Measurements from ENCODE around the gene PARVA. TPM values are rescaled to one million over a fixed set of nuclear protein-coding genes. Genes with fewer than 3 reads are reported as not detected.

Gene PARVA
- total and polyA plus RNA-seq, 2 of the 8 experiments (the other 6 are each of a cell fraction or from before 2014, with no cell fraction given), result 3.1 to 13.5 TPM

GRCh38 chr11:12472401-12473005 is 95.1 kb downstream of the PARVA start (continued):
- TF ChIP-seq, protein P1, sequence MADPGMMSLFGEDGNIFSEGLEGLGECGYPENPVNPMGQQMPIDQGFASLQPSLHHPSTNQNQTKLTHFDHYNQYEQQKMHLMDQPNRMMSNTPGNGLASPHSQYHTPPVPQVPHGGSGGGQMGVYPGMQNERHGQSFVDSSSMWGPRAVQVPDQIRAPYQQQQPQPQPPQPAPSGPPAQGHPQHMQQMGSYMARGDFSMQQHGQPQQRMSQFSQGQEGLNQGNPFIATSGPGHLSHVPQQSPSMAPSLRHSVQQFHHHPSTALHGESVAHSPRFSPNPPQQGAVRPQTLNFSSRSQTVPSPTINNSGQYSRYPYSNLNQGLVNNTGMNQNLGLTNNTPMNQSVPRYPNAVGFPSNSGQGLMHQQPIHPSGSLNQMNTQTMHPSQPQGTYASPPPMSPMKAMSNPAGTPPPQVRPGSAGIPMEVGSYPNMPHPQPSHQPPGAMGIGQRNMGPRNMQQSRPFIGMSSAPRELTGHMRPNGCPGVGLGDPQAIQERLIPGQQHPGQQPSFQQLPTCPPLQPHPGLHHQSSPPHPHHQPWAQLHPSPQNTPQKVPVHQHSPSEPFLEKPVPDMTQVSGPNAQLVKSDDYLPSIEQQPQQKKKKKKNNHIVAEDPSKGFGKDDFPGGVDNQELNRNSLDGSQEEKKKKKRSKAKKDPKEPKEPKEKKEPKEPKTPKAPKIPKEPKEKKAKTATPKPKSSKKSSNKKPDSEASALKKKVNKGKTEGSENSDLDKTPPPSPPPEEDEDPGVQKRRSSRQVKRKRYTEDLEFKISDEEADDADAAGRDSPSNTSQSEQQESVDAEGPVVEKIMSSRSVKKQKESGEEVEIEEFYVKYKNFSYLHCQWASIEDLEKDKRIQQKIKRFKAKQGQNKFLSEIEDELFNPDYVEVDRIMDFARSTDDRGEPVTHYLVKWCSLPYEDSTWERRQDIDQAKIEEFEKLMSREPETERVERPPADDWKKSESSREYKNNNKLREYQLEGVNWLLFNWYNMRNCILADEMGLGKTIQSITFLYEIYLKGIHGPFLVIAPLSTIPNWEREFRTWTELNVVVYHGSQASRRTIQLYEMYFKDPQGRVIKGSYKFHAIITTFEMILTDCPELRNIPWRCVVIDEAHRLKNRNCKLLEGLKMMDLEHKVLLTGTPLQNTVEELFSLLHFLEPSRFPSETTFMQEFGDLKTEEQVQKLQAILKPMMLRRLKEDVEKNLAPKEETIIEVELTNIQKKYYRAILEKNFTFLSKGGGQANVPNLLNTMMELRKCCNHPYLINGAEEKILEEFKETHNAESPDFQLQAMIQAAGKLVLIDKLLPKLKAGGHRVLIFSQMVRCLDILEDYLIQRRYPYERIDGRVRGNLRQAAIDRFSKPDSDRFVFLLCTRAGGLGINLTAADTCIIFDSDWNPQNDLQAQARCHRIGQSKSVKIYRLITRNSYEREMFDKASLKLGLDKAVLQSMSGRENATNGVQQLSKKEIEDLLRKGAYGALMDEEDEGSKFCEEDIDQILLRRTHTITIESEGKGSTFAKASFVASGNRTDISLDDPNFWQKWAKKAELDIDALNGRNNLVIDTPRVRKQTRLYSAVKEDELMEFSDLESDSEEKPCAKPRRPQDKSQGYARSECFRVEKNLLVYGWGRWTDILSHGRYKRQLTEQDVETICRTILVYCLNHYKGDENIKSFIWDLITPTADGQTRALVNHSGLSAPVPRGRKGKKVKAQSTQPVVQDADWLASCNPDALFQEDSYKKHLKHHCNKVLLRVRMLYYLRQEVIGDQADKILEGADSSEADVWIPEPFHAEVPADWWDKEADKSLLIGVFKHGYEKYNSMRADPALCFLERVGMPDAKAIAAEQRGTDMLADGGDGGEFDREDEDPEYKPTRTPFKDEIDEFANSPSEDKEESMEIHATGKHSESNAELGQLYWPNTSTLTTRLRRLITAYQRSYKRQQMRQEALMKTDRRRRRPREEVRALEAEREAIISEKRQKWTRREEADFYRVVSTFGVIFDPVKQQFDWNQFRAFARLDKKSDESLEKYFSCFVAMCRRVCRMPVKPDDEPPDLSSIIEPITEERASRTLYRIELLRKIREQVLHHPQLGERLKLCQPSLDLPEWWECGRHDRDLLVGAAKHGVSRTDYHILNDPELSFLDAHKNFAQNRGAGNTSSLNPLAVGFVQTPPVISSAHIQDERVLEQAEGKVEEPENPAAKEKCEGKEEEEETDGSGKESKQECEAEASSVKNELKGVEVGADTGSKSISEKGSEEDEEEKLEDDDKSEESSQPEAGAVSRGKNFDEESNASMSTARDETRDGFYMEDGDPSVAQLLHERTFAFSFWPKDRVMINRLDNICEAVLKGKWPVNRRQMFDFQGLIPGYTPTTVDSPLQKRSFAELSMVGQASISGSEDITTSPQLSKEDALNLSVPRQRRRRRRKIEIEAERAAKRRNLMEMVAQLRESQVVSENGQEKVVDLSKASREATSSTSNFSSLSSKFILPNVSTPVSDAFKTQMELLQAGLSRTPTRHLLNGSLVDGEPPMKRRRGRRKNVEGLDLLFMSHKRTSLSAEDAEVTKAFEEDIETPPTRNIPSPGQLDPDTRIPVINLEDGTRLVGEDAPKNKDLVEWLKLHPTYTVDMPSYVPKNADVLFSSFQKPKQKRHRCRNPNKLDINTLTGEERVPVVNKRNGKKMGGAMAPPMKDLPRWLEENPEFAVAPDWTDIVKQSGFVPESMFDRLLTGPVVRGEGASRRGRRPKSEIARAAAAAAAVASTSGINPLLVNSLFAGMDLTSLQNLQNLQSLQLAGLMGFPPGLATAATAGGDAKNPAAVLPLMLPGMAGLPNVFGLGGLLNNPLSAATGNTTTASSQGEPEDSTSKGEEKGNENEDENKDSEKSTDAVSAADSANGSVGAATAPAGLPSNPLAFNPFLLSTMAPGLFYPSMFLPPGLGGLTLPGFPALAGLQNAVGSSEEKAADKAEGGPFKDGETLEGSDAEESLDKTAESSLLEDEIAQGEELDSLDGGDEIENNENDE (IDR thresholded peaks at IDR 0.05; ENCODE audit: insufficient replicate concordance, low read length), result no peak
- TF ChIP-seq YY1 (IDR thresholded peaks at IDR 0.05; ENCODE audit: low read depth, low read length) (no peak), E2F6 (IDR thresholded peaks at IDR 0.05) (no peak), EP300 (IDR thresholded peaks at IDR 0.05; ENCODE audit: borderline replicate concordance in 1 of 2, low read depth in 2 of 2, low read length in 2 of 2) (no peak), RNF2 (IDR thresholded peaks at IDR 0.05; ENCODE audit: borderline replicate concordance, low read depth, low read length, missing control alignments, poor library complexity, severe bottlenecking) (no peak), BCL11A (IDR thresholded peaks at IDR 0.05; ENCODE audit: low read depth in 2 of 2, low read length in 2 of 2) (no peak), RFX5 (IDR thresholded peaks at IDR 0.05; ENCODE audit: borderline replicate concordance, low read depth, low read length) (no peak), EGR1 (IDR thresholded peaks at IDR 0.05; ENCODE audit: borderline replicate concordance, low read depth, low read length) (no peak), CREB1 (IDR thresholded peaks at IDR 0.05) (no peak), JUN (IDR thresholded peaks at IDR 0.05; ENCODE audit: low read depth, low read length) (no peak)

Measured in H1 (cell line).